CD4-positive, alpha-beta T cell treated with Interleukin-6 at 100 ng/mL for 8 hours (primary cell): ENCODE results near the gene ARID4B.
"Not testable (repeated sequence)": the region's sequence is repeated elsewhere in the genome, so short reads cannot be mapped to it uniquely, and the experiment has no call there.

Source experiments
- DNase-seq: peaks from one replicate; pipeline ENCODE4 v3.0.0-alpha.2; 2020; ENCODE audit warnings: mixed read lengths, low spot score

ARID4B gene

GRCh38 chr1:235327559-235328270 lies at the start of gene ARID4B:
Gene ARID4B (minus strand): TSS chr1:235328179. CDS start chr1:235326919, 1,260 bp downstream.
- DNase-seq = no peak

- DNase-seq = no peak
These were observed 48.1 kb upstream of the ARID4B start for GRCh38 chr1:235375919-235376605.

GRCh38 chr1:235369802-235370201 lies 41.8 kb upstream of the ARID4B start:
- no peak for DNase-seq

- no peak for DNase-seq
These were observed 40.4 kb upstream of the ARID4B start for GRCh38 chr1:235368428-235368827.

- peak; percentile 82 for DNase-seq
These were observed 39.3 kb upstream of the ARID4B start, which contains the start of gene TBCE for GRCh38 chr1:235367000-235367908. Gene TBCE (plus strand): TSS chr1:235367427. CDS start chr1:235380050, 12,623 bp downstream.

- no peak for DNase-seq
These were observed 38.3 kb upstream of the ARID4B start for GRCh38 chr1:235366286-235366685.

- DNase-seq = not testable (repeated sequence)
These were observed 36.2 kb upstream of the ARID4B start for GRCh38 chr1:235364189-235364588.

- no peak for DNase-seq
These were observed 30.9 kb upstream of the ARID4B start for GRCh38 chr1:235358899-235359298.

GRCh38 chr1:235357485-235358373 lies 29.8 kb upstream of the ARID4B start:
- DNase-seq = no peak

- no peak for DNase-seq
These were observed 23.9 kb upstream of the ARID4B start for GRCh38 chr1:235351898-235352297.

- DNase-seq = no peak
These were observed 23.5 kb upstream of the ARID4B start for GRCh38 chr1:235351441-235351840.

- no peak for DNase-seq
These were observed 15.7 kb upstream of the ARID4B start for GRCh38 chr1:235343726-235344125.

- no peak for DNase-seq
These were observed 14.5 kb upstream of the ARID4B start for GRCh38 chr1:235342471-235342870.

- DNase-seq = no peak
These were observed 14.1 kb upstream of the ARID4B start for GRCh38 chr1:235342039-235342438.

- DNase-seq = no peak
These were observed 13.4 kb upstream of the ARID4B start for GRCh38 chr1:235341334-235341733.

GRCh38 chr1:235339746-235340145 lies 11.8 kb upstream of the ARID4B start:
- no peak for DNase-seq

GRCh38 chr1:235336903-235337302 lies 8.9 kb upstream of the ARID4B start:
- DNase-seq = peak; percentile 38

GRCh38 chr1:235331401-235331800 lies 3.4 kb upstream of the ARID4B start:
- no peak for DNase-seq

GRCh38 chr1:235330918-235331285 lies 2.9 kb upstream of the ARID4B start:
- DNase-seq = no peak

- peak; percentile 48 for DNase-seq
These were observed 1.3 kb upstream of the ARID4B start for GRCh38 chr1:235329139-235329902.
